ENCODE results near the gene SPOCK2. TPM values are rescaled to one million over a fixed set of nuclear protein-coding genes. Genes with fewer than 3 reads are reported as not detected.
A peak's percentile ranks its signal among the peaks of the same experiment; 100 is the strongest.

SPOCK2 gene
- total and polyA plus RNA-seq, 5 experiments from 2014 or later: 177 to 578 (median 292) TPM

GRCh38 chr10:72077275-72077990, 10.9 kb downstream of the SPOCK2 start:
- H3K36me3 Mint-ChIP-seq: peaks cover 0 to 63% (median 12%) of the 10 kb centered on the region in 3 donors
- ATAC-seq (no peak), DNase-seq (peak in 1 of 10 donors; percentile 4)
- POLR2A ChIA-PET: interaction anchor here (1.0 to 3.3 kb wide), 8 partner anchors 8 to 258 kb away, joined by 3 to 29 read pairs (median 7); partner anchors contain the start of genes ANAPC16, ASCC1 and SPOCK2
- peak overlapping the region; percentile 41 to 93 (median 80) for H3K4me3 Mint-ChIP-seq
- H3K27ac Mint-ChIP-seq: peak overlapping the region; percentile 89 to 97 (median 94)
- H3K9me3 Mint-ChIP-seq: no peaks in the 10 kb centered on the region
- peaks cover 0 to 1% (median 0%) of the 10 kb centered on the region in 5 donors for H3K27me3 Mint-ChIP-seq
- peaks cover 57 to 99% (median 95%) of the 10 kb centered on the region in 4 donors for H3K4me1 Mint-ChIP-seq

- Mint-ChIP-seq H3K27me3 (peaks cover 0 to 1% (median 0%) of the 10 kb centered on the region in 5 donors), H3K4me1 (peaks cover 54 to 100% (median 94%) of the 10 kb centered on the region in 4 donors), H3K9me3 (no peaks in the 10 kb centered on the region), H3K4me3 (peak overlapping the region; percentile 41 to 93 (median 80)), H3K36me3 (peaks cover under 1 to 67% (median 19%) of the 10 kb centered on the region in 3 donors), H3K27ac (peak overlapping the region; percentile 89 to 97 (median 94))
- POLR2A ChIA-PET: interaction anchor here (1.0 to 3.3 kb wide), 8 partner anchors 8 to 259 kb away, joined by 3 to 29 read pairs (median 5); partner anchors contain the start of genes ANAPC16, ASCC1 and SPOCK2
- DNase-seq (peak in 1 of 10 donors; percentile 3), ATAC-seq (no peak)
These were observed 11.6 kb downstream of the SPOCK2 start for GRCh38 chr10:72076756-72077155.

- ATAC-seq: no peak
- peak in 2 of 10 donors; percentile 4 to 41 for DNase-seq
These were observed 12.8 kb downstream of the SPOCK2 start for GRCh38 chr10:72075376-72076115.

DNA sequence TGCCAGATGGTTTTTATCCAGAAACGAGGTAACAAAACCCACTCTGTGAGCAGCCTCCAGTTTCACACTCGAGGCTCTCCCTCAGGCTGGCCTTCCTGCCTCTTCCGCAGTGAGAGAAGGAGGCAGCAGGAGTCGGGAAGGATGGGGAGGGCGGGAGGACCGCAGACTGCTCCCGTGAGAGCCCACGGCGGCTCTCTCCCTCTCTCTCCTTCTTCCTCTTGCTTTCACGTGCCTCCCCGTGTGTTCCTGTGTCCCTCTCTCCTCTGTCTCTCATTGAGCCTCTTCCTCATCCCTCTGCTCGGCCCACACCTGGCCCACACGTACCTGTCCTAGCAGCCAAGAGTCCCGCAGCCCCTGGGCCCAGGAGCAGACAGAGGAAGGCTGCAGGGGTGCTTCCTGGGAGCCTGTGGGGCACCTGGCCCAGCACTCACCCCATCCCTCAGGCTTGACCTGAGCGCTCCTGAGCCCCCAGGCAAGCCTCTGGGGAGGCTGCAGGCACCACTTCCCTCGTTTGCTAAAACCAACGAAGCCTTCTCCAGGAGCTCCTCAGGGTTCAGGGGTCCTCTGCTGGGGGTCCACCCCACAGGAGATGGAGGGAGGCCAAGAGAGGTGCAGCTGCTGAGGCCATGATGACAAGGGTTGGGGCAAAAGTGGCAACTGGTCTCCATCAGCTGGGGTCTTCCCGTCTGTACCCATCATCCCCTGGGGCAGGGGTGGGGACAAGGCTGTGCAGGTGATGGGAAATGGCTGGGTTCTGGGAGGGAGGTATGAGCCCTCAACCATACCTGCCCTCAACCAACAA, 13.6 kb downstream of the SPOCK2 start:
- POLR2A ChIA-PET: interaction anchor here (1.1 to 5.3 kb wide), 5 partner anchors 10 to 144 kb away, joined by 4 to 64 read pairs (median 19); partner anchors contain the start of gene SPOCK2
- Mint-ChIP-seq H3K4me1 (peaks cover 50 to 94% (median 89%) of the 10 kb centered on the region in 4 donors), H3K36me3 (peaks cover 7 to 76% (median 23%) of the 10 kb centered on the region in 3 donors)

More at GRCh38 chr10:72075376-72076115, 12.8 kb downstream of the SPOCK2 start:
- peaks cover 4 to 73% (median 22%) of the 10 kb centered on the region in 3 donors for H3K36me3 Mint-ChIP-seq
- H3K4me1 Mint-ChIP-seq: peaks cover 52 to 96% (median 92%) of the 10 kb centered on the region in 4 donors
- H3K27ac Mint-ChIP-seq: peak overlapping the region; percentile 89 to 97 (median 94)
- POLR2A ChIA-PET: interaction anchor here (0.5 to 3.3 kb wide), 10 partner anchors 8 to 260 kb away, joined by 3 to 29 read pairs (median 3); partner anchors contain the start of genes ANAPC16, ASCC1 and SPOCK2
- H3K27me3 Mint-ChIP-seq: peaks cover 0 to 1% (median 0%) of the 10 kb centered on the region in 5 donors
- H3K4me3 Mint-ChIP-seq: peak overlapping the region; percentile 53 to 93 (median 80)
- H3K9me3 Mint-ChIP-seq: no peaks in the 10 kb centered on the region

DNA sequence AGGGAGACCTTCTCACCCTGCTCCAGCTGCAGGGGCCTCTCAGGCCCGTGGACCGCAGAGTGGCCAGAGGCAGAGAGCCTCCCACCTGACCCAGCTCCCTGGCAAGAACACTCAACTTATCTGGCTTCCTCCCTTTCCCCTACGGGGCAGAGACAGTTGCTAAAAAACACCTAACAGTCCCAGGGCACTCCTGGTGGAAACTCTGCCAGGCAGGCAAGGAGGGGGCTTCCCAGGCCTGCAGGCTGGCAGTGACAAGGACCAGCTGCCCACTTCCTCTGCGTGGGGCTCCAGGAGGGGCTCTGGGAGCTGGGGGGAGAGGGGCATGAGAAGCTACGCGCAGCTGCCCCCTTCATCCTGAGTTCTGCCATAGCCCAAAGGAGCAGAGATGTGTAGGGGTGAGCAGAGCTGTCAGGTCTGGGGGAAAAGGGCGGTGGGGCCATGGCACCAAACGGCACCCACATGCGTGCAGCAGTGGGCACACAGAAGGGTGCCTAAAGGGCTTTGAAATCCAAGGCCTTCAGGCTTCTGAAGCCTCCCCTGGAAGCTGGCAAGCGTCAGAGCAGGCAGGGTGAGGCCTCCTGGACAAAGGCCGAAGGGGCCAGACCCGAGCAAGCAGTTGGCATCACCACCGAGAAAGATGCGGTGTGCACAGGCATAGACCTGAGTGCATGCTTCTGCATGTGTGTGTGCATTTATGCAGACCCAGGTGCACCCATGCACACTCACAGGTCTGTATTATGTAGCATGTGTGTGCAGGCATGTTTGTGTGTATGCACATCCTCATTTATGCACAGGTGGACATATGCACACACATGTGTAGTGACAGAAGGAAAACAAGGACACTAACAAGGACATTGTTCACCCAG, 14.4 kb downstream of the SPOCK2 start:
- Mint-ChIP-seq H3K27ac (peak overlapping the region; percentile 77 to 97 (median 92)), H3K4me1 (peaks cover 49 to 93% (median 87%) of the 10 kb centered on the region in 4 donors), H3K27me3 (no peaks in the 10 kb centered on the region), H3K4me3 (peak overlapping the region in 9 of 10 donors; percentile 19 to 93 (median 82)), H3K9me3 (no peaks in the 10 kb centered on the region), H3K36me3 (peaks cover 10 to 80% (median 29%) of the 10 kb centered on the region in 3 donors)
- ATAC-seq (peak; percentile 6 to 30), DNase-seq (peak in 1 of 10 donors; percentile 9)
- POLR2A ChIA-PET: interaction anchor here (0.7 to 5.3 kb wide), 8 partner anchors 9 to 180 kb away, joined by 3 to 64 read pairs (median 4); partner anchors contain the start of gene SPOCK2

More for the DNA sequence above, 13.6 kb downstream of the SPOCK2 start:
- peaks cover 0 to 1% (median 0%) of the 10 kb centered on the region in 5 donors for H3K27me3 Mint-ChIP-seq
- H3K27ac Mint-ChIP-seq: peak overlapping the region; percentile 87 to 97 (median 94)
- peak in 1 of 10 donors; percentile 7 for DNase-seq
- peak overlapping the region in 9 of 10 donors; percentile 53 to 93 (median 82) for H3K4me3 Mint-ChIP-seq
- H3K9me3 Mint-ChIP-seq: no peaks in the 10 kb centered on the region
- ATAC-seq: no peak

DNA sequence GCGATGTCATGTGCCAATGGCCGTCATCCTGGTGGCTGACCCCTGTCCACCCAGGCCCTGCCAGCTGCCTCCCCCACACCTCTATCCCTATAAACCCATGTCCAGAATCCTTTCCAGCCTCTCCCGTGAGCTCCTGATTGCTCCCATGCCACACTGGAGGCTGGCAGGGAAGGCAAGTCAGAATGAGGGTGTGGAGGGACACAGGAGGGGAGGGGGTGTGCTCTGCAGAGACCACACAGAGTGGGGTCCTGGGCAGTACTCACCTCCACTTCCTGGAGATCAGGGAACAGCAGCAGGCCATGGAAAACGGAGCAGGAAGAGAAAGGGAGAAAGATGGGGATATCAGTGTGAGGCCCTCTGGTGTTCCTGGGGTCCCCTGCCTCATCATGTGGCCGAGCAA, 15.7 kb downstream of the SPOCK2 start:
- peaks cover 10 to 84% (median 28%) of the 10 kb centered on the region in 3 donors for H3K36me3 Mint-ChIP-seq
- no peak for DNase-seq
- H3K4me3 Mint-ChIP-seq: peak overlapping the region in 4 of 10 donors; percentile 21 to 85 (median 39)

DNA sequence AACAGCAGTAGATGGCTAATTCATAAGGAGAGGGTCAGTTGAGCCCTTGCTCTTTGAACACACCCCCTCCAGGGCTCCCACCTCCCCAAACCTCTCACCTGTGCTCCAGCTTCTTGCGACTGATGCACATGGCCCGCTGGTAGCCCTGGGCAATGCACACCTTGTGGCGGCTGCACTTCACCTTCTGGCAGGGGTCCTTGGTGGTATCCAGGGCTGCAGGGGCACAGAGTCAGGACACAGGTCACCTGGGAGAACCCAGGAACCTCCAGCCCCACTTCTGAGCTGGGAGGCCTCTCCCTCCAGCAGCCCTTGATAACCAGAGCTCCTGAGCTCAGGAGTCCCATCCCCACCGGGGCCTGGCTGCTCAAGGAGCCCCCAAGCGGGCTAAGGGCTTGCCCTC, 16.3 kb downstream of the SPOCK2 start:
- Mint-ChIP-seq H3K9me3 (no peaks in the 10 kb centered on the region), H3K36me3 (peaks cover 10 to 85% (median 27%) of the 10 kb centered on the region in 3 donors), H3K27me3 (no peaks in the 10 kb centered on the region), H3K4me1 (peaks cover 41 to 92% (median 76%) of the 10 kb centered on the region in 4 donors), H3K4me3 (peak overlapping the region in 5 of 10 donors; percentile 15 to 48 (median 40)), H3K27ac (peak overlapping the region in 9 of 10 donors; percentile 76 to 97 (median 90))
- DNase-seq: no peak
- POLR2A ChIA-PET: interaction anchor here (0.5 to 5.3 kb wide), 6 partner anchors 12 to 223 kb away, joined by 3 to 64 read pairs (median 4); partner anchors contain the start of gene SPOCK2
- ATAC-seq: no peak

More for the DNA sequence above, 15.7 kb downstream of the SPOCK2 start:
- no peaks in the 10 kb centered on the region for H3K9me3 Mint-ChIP-seq
- H3K27ac Mint-ChIP-seq: peak overlapping the region in 9 of 10 donors; percentile 83 to 97 (median 91)
- POLR2A ChIA-PET: interaction anchor here (0.5 to 5.3 kb wide), 8 partner anchors 10 to 266 kb away, joined by 3 to 64 read pairs (median 4); partner anchors contain the start of gene SPOCK2
- no peaks in the 10 kb centered on the region for H3K27me3 Mint-ChIP-seq
- H3K4me1 Mint-ChIP-seq: peaks cover 45 to 93% (median 82%) of the 10 kb centered on the region in 4 donors
- no peak for ATAC-seq

GRCh38 chr10:72069751-72070526, 18.4 kb downstream of the SPOCK2 start:
- POLR2A ChIA-PET: interaction anchor here (0.6 to 5.3 kb wide), 14 partner anchors 9 to 270 kb away, joined by 3 to 64 read pairs (median 3); partner anchors contain the start of gene SPOCK2
- peak in 2 of 10 donors; percentile 9 to 41 for DNase-seq
- ATAC-seq: no peak
- peaks cover 10 to 92% (median 32%) of the 10 kb centered on the region in 3 donors for H3K36me3 Mint-ChIP-seq
- H3K4me3 Mint-ChIP-seq: peak overlapping the region in 3 of 10 donors; percentile 8 to 43 (median 14)
- peaks cover 34 to 72% (median 56%) of the 10 kb centered on the region in 4 donors for H3K4me1 Mint-ChIP-seq
- H3K27ac Mint-ChIP-seq: peak overlapping the region; percentile 83 to 97 (median 90)
- H3K9me3 Mint-ChIP-seq: no peaks in the 10 kb centered on the region
- H3K27me3 Mint-ChIP-seq: no peaks in the 10 kb centered on the region

GRCh38 chr10:72068901-72069446, 19.4 kb downstream of the SPOCK2 start:
- ATAC-seq (no peak), DNase-seq (no peak)
- POLR2A ChIA-PET: interaction anchor here (0.6 to 4.3 kb wide), 11 partner anchors 10 to 153 kb away, joined by 3 to 23 read pairs (median 3); partner anchors contain the start of gene SPOCK2
- Mint-ChIP-seq H3K27me3 (no peaks in the 10 kb centered on the region), H3K9me3 (no peaks in the 10 kb centered on the region), H3K4me3 (peak overlapping the region in 6 of 10 donors; percentile 9 to 71 (median 46)), H3K4me1 (peaks cover 28 to 68% (median 49%) of the 10 kb centered on the region in 4 donors), H3K36me3 (peaks cover 10 to 93% (median 30%) of the 10 kb centered on the region in 3 donors), H3K27ac (peak overlapping the region; percentile 84 to 97 (median 88))

Measured in naive thymus-derived CD8-positive, alpha-beta T cell (primary cell).